ENCODE measurements around the gene KRT72.

KRT72 gene

GRCh38 chr12:52629281-52630007 is 28.2 kb upstream of the KRT72 start:
- no peak for DNase-seq

DNA sequence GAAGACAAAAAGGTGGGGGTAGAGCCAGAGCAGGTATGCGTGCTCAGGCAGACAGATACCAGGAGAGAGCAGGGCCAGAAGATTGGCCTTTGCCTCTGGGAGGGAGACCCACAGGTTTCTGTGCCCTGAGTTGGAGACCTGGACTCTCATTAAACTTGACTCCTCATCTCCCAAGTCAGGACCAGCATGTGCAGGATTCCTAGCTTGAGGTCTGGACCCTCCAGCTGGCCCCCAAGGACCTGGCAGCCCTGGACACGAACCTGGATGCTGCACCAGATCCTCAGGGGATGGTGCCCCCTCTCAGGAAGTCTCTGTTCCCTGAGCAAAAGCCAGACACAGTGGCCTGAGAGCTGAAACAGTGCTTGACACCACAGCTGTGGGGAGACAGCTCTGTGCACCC is 27.6 kb upstream of the KRT72 start:
- no peak for DNase-seq

GRCh38 chr12:52628111-52628507 is 26.8 kb upstream of the KRT72 start:
- no peak for DNase-seq

DNA sequence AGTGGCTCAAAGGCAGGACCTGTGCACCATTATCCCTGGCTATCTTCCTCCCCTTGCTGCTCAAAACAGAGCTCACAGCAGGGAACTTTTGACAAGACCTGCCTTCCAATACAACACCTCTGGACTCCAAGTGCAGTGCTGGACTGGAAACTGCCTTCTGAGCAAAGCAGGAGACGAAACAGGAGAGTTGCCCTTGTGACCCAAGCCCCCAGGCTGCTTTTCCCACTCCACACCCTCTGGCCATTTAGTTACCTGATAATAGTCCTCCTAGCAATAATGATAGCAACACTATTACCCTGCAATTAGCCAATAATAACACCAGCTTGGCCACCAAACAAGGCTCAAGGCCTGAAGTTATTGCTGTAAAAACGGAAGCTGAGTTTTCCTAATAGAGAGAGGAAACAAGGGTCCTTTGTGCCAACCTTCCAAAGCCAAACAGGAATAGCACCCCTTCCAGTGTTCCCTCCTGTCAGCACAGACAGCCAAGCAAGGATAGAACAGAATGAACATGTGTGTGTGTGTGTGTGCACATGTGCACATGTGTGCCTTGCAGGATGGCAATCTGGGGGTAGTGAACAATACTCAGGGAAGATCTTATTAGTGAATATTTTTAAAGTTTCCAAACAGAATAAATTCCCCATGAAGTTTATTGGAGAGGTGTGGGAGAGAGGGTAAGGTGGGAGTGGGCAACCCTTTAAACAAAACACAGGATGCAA is 26.3 kb upstream of the KRT72 start:
- no peak for DNase-seq

- no peak for DNase-seq
Observed at GRCh38 chr12:52622349-52622748, 21.1 kb upstream of the KRT72 start.

- DNase-seq: no peak
Observed at GRCh38 chr12:52618866-52619265, 17.6 kb upstream of the KRT72 start.

GRCh38 chr12:52618216-52618615 is 17.0 kb upstream of the KRT72 start, which contains the start of gene KRT73:
KRT73 (minus strand) TSS chr12:52618559; CDS start chr12:52618524, 35 bp downstream.
- no peak for DNase-seq

- no peak for DNase-seq
Observed at GRCh38 chr12:52617403-52617785, 16.1 kb upstream of the KRT72 start.

DNA sequence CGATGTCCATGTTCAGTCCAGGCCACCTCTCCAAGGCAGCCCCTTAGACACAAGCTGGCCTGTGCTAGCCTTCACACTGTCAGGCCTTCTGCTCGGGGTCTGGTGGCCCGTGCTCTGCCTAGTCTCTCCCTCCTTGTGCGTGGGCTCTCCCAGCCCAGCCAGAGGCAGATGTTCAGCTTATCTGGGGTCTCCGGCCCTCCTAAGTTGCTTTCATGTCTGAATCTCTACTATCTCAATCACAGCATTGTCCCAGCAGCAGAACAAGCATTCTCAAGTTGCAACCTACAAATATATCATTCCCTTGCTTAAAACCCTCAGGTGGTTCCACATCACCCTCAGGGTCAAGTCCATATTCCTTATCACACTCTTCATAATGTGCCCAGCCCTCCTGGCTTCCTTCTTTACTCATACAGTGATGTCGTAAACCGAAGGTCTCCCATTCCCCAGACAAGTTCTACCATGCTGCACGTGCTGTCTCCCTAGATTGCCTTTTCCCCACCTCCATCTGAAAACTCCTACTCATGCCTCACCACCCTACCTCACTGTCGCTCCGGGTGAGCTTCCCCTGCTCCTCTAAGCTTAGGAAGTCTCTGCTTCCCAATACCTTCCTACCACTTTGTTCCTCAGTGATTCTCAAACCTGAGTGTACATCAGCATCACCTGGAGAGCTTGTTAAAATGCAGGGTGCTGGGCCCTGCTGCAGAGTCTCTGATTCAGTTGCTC is 15.6 kb upstream of the KRT72 start:
- no peak for DNase-seq

- DNase-seq: no peak
Observed at GRCh38 chr12:52615912-52616311, 14.6 kb upstream of the KRT72 start.

GRCh38 chr12:52615208-52615868 is 14.1 kb upstream of the KRT72 start:
- DNase-seq: no peak

DNA sequence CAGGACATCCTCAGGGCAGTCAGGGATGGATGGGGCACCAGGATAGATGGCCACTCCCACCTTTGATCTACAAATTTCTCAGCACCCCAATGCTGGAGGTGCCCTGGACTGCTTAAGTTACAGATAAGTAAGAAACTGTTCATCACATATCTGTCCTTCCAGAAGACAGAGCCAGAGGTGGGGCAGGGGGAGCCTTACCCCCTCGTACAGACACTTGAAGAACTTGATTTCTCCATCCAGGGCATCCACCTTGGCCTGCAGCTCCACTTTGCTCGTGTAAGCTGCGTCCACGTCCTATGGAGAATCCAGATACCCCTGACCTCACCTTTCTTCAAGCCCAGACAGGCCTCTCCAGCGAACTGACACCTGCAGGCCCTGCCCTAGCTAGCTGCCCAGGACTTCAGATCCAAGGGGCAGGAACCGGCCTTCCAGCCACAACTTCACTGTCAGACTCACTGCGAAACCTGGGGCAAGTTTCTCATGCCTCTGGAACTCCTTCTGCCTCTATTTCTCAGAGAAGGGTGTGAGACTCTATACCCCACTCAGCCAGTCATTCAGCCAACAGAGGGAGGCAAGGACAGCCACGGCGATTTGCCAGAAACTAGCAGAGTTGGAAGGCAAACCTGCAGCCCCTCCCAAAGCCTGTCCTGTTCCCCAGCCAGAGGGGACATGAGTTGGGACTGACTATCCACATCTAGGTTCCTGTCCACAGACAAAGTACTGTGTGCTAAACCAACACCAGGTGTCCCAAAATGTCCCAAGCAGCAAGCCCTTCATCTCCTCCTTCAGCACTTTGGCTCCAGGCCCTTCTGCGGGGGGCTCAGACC is 13.3 kb upstream of the KRT72 start:
- no peak for DNase-seq

DNA sequence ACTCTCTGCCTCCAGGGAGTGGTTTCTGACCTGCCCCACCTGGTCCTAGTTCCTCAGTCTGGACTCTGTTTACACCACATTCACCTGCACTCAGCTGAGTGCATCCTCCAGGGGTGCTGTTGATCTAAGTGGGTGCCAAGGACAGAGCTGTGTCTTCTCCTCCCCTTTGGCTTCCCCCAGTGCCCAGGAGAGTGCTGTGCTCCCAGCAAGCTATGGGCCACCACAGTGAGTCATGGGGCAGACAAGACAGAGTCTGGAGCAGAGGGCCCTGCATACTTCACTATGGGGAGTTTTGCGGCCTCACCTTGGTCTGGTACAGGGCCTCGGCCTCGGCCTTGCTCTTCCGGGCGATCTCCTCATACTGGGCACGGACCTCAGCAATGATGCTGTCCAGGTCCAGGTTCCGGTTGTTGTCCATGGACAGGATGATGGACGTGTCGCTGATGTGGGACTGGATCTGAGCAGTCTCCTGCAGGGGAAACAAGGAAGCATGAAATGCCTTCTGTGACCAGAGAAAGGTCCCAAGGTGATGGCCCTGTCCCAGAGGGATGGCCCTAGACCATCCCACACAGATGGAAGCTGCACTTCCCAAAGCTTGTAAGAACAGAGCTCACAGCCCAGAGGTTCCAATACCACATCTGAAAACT is 12.2 kb upstream of the KRT72 start:
- DNase-seq: no peak

- DNase-seq: no peak
Observed at GRCh38 chr12:52612431-52613383, 11.4 kb upstream of the KRT72 start.

DNA sequence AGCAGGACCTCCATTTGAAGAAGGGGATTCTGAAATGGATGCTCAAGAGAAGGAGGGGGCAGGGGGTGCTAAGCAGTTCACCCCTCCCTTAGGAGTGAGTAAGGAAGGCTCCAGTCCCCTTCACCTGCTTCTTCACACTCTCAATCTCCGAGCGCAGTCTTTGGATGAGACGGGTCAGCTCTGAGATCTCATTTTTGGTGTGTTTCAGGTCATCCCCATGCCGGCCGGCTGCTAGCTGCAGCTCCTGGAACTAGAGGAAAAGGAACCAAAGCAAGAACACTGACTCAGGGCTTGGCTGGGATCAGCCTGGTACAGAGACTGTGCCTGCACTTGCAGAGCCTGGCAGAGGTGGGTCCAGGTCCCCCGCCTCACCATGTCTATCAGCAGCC is 9.8 kb upstream of the KRT72 start:
- DNase-seq: no peak

- DNase-seq: no peak
Observed at GRCh38 chr12:52608826-52609630, 7.8 kb upstream of the KRT72 start.

- DNase-seq: no peak
Observed at GRCh38 chr12:52608161-52608560, 6.9 kb upstream of the KRT72 start.

DNA sequence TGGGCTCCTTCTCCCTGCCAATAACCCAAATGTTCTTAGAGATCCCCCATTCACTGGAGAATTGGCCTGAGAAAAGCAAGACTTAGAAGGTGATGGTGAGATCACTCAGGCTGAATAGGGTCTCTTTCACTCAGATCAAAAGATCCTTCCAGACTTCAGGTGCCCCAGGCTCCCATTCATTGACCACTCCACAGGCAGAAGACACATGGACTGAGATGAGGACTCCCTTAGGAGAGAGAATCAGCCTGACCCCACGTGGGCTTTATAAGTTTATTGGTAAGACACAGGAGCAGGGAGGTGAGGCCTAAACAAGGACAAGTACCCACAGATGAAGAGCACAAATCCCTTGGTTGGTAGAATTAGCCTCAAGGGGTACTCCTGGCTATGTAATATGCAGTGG is 6.1 kb upstream of the KRT72 start:
- no peak for DNase-seq

- DNase-seq: no peak
Observed at GRCh38 chr12:52606581-52607218, 5.4 kb upstream of the KRT72 start.

All from activated CD4-positive, CD25-positive, alpha-beta regulatory T cell (primary cell).